Activated CD4-positive, alpha-beta memory T cell treated with anti-CD3 and anti-CD28 coated beads, Interleukin-2, amount 10 ng/mL, durations not matched to agents 7 days and 5 days (primary cell): ENCODE results near the gene GRIP1. TPM values are rescaled to one million over a fixed set of nuclear protein-coding genes. Genes with fewer than 3 reads are reported as not detected.

Experiments
- CTCF ChIA-PET: fragments of 350-600 bp; sonication (Branson Sonifier 250); formaldehyde crosslinking; loops from one replicate; lab custom pipeline; 2021; ENCODE audit warnings: antibody characterized with exemption, inconsistent platforms; lab: Charles Lee
- POLR2A ChIA-PET: fragments of 350-600 bp; sonication (Branson Sonifier 250); formaldehyde crosslinking; loops from one replicate; lab custom pipeline; 2021; ENCODE audit warnings: antibody characterized with exemption; lab: Charles Lee
- DNase-seq: peaks from one replicate; pipeline ENCODE4 v3.0.0-alpha.2; 2020
- H3K27ac Mint-ChIP-seq: one replicate; pipeline ENCODE4 v1.8.0; 2021; ENCODE audit warnings: mild to moderate bottlenecking, mixed read lengths
- H3K27me3 Mint-ChIP-seq: one replicate; pipeline ENCODE4 v1.8.0; 2021; ENCODE audit warnings: mixed read lengths
- H3K36me3 Mint-ChIP-seq: one replicate; pipeline ENCODE4 v1.8.0; 2021; ENCODE audit warnings: low read depth, mixed read lengths
- H3K4me1 Mint-ChIP-seq: one replicate; pipeline ENCODE4 v1.8.0; 2021; ENCODE audit warnings: mixed read lengths
- H3K4me3 Mint-ChIP-seq: one replicate; pipeline ENCODE4 v1.8.0; 2021; ENCODE audit warnings: mild to moderate bottlenecking, mixed read lengths
- H3K9me3 Mint-ChIP-seq: one replicate; pipeline ENCODE4 v1.8.0; 2021; ENCODE audit warnings: mixed read lengths
- total RNA-seq, 2 experiments: library from RNA; stranded (reverse); gene quantifications; one replicate each; pipeline ENCODE4 v1.2.3, GENCODE V29; 2021

GRIP1 gene
- total RNA-seq, 2 experiments from 2014 or later = 0.18 to 0.35 TPM

- H3K4me3 Mint-ChIP-seq = no peak overlapping the region
- peaks cover 28% of the 10 kb centered on the region for H3K27me3 Mint-ChIP-seq
- no peaks in the 10 kb centered on the region for H3K4me1 Mint-ChIP-seq
- ChIA-PET POLR2A (no interaction called here), CTCF (no interaction called here)
- no peak for DNase-seq
- no peaks in the 10 kb centered on the region for H3K36me3 Mint-ChIP-seq
- no peak overlapping the region for H3K27ac Mint-ChIP-seq
- no peaks in the 10 kb centered on the region for H3K9me3 Mint-ChIP-seq
Measured at GRCh38 chr12:66418908-66419307, 260.0 kb downstream of the GRIP1 start.

- H3K4me1 Mint-ChIP-seq = no peaks in the 10 kb centered on the region
- POLR2A ChIA-PET = no interaction called here
- no peak overlapping the region for H3K27ac Mint-ChIP-seq
- DNase-seq = no peak
- H3K27me3 Mint-ChIP-seq = peaks cover 35% of the 10 kb centered on the region
- CTCF ChIA-PET = no interaction called here
- H3K4me3 Mint-ChIP-seq = no peak overlapping the region
- no peaks in the 10 kb centered on the region for H3K9me3 Mint-ChIP-seq
- H3K36me3 Mint-ChIP-seq = no peaks in the 10 kb centered on the region
Measured at GRCh38 chr12:66417217-66417616, 261.7 kb downstream of the GRIP1 start.

- Mint-ChIP-seq H3K27me3 (peaks cover 15% of the 10 kb centered on the region), H3K4me1 (no peaks in the 10 kb centered on the region), H3K27ac (no peak overlapping the region), H3K36me3 (no peaks in the 10 kb centered on the region), H3K9me3 (no peaks in the 10 kb centered on the region), H3K4me3 (no peak overlapping the region)
- DNase-seq = peak; percentile 40
- CTCF ChIA-PET = interaction anchor here (0.7 to 6.0 kb wide), 14 partner anchors 9 to 304 kb away, joined by 3 to 82 read pairs (median 4); partner anchors contain the start of gene LLPH
- POLR2A ChIA-PET = interaction anchor here (1.0 to 2.0 kb wide), 2 partner anchors 107 to 279 kb away, joined by 4 to 8 read pairs; partner anchors contain the start of genes HELB and LLPH
Measured at GRCh38 chr12:66409195-66409871, 269.5 kb downstream of the GRIP1 start.

- CTCF ChIA-PET = interaction anchor here (1.5 to 6.0 kb wide), 2 partner anchors 134 to 275 kb away, joined by 4 to 82 read pairs; partner anchors contain the start of gene LLPH
- Mint-ChIP-seq H3K27me3 (peaks cover 3% of the 10 kb centered on the region), H3K4me3 (no peak overlapping the region), H3K9me3 (no peaks in the 10 kb centered on the region), H3K4me1 (no peaks in the 10 kb centered on the region), H3K27ac (no peak overlapping the region), H3K36me3 (no peaks in the 10 kb centered on the region)
- no peak for DNase-seq
- POLR2A ChIA-PET = no interaction called here
Measured at GRCh38 chr12:66405395-66405794, 273.5 kb downstream of the GRIP1 start.

GRCh38 chr12:66403746-66404145 lies 275.1 kb downstream of the GRIP1 start:
- H3K4me3 Mint-ChIP-seq = no peak overlapping the region
- peaks cover 3% of the 10 kb centered on the region for H3K27me3 Mint-ChIP-seq

GRCh38 chr12:66399911-66400306 lies 279.0 kb downstream of the GRIP1 start:
- CTCF ChIA-PET = interaction anchor here (1.2 to 1.4 kb wide), 2 partner anchors 9 to 130 kb away, joined by 3 to 9 read pairs; no protein-coding TSS in a partner anchor
- DNase-seq = no peak
- POLR2A ChIA-PET = interaction anchor here (1.6 kb wide), 1 partner anchor 98 kb away, joined by 5 read pairs; the partner anchor contains the start of gene HELB
- no peaks in the 10 kb centered on the region for H3K36me3 Mint-ChIP-seq
- no peak overlapping the region for H3K4me3 Mint-ChIP-seq
- no peaks in the 10 kb centered on the region for H3K9me3 Mint-ChIP-seq
- no peak overlapping the region for H3K27ac Mint-ChIP-seq
- peaks cover 3% of the 10 kb centered on the region for H3K27me3 Mint-ChIP-seq
- peaks cover 4% of the 10 kb centered on the region for H3K4me1 Mint-ChIP-seq

More at GRCh38 chr12:66403746-66404145, 275.1 kb downstream of the GRIP1 start:
- no peaks in the 10 kb centered on the region for H3K9me3 Mint-ChIP-seq
- no peak overlapping the region for H3K27ac Mint-ChIP-seq
- CTCF ChIA-PET = interaction anchor here (1.3 kb wide), 1 partner anchor 134 kb away, joined by 4 read pairs; no protein-coding TSS in a partner anchor
- H3K36me3 Mint-ChIP-seq = no peaks in the 10 kb centered on the region
- no peak for DNase-seq
- H3K4me1 Mint-ChIP-seq = peaks cover 3% of the 10 kb centered on the region
- POLR2A ChIA-PET = no interaction called here

- H3K27ac Mint-ChIP-seq = no peak overlapping the region
- H3K36me3 Mint-ChIP-seq = no peaks in the 10 kb centered on the region
- CTCF ChIA-PET = interaction anchor here (1.2 to 1.4 kb wide), 3 partner anchors 10 to 130 kb away, joined by 3 to 9 read pairs (median 4); no protein-coding TSS in a partner anchor
- no peaks in the 10 kb centered on the region for H3K9me3 Mint-ChIP-seq
- peaks cover 3% of the 10 kb centered on the region for H3K27me3 Mint-ChIP-seq
- H3K4me3 Mint-ChIP-seq = no peak overlapping the region
- POLR2A ChIA-PET = interaction anchor here (1.6 kb wide), 1 partner anchor 97 kb away, joined by 5 read pairs; the partner anchor contains the start of gene HELB
- no peak for DNase-seq
- H3K4me1 Mint-ChIP-seq = peaks cover 6% of the 10 kb centered on the region
Measured at GRCh38 chr12:66398931-66399910, 279.7 kb downstream of the GRIP1 start.

GRCh38 chr12:66397574-66398290 lies 281.1 kb downstream of the GRIP1 start:
- peaks cover 13% of the 10 kb centered on the region for H3K4me1 Mint-ChIP-seq
- no peak overlapping the region for H3K4me3 Mint-ChIP-seq
- no peak for DNase-seq
- H3K27me3 Mint-ChIP-seq = peaks cover 3% of the 10 kb centered on the region
- POLR2A ChIA-PET = no interaction called here
- CTCF ChIA-PET = interaction anchor here (0.9 to 1.4 kb wide), 2 partner anchors 118 to 119 kb away, joined by 3 to 4 read pairs; no protein-coding TSS in a partner anchor
- H3K36me3 Mint-ChIP-seq = no peaks in the 10 kb centered on the region
- no peaks in the 10 kb centered on the region for H3K9me3 Mint-ChIP-seq
- H3K27ac Mint-ChIP-seq = no peak overlapping the region

GRCh38 chr12:66393890-66394289 lies 285.0 kb downstream of the GRIP1 start:
- no peak overlapping the region for H3K4me3 Mint-ChIP-seq
- H3K9me3 Mint-ChIP-seq = no peaks in the 10 kb centered on the region
- H3K27ac Mint-ChIP-seq = no peak overlapping the region
- ChIA-PET POLR2A (interaction anchor here (0.6 to 1.0 kb wide), 2 partner anchors 68 to 263 kb away, joined by 3 read pairs; partner anchors contain the start of gene LLPH), CTCF (interaction anchor here (0.8 to 1.5 kb wide), 3 partner anchors 10 to 115 kb away, joined by 3 read pairs; no protein-coding TSS in a partner anchor)
- no peaks in the 10 kb centered on the region for H3K36me3 Mint-ChIP-seq
- H3K27me3 Mint-ChIP-seq = no peaks in the 10 kb centered on the region
- peaks cover 11% of the 10 kb centered on the region for H3K4me1 Mint-ChIP-seq
- no peak for DNase-seq

GRCh38 chr12:66392266-66392915 lies 286.5 kb downstream of the GRIP1 start:
- DNase-seq = no peak
- ChIA-PET POLR2A (no interaction called here), CTCF (interaction anchor here (1.5 kb wide), 2 partner anchors 9 to 22 kb away, joined by 3 read pairs; no protein-coding TSS in a partner anchor)
- Mint-ChIP-seq H3K27ac (no peak overlapping the region), H3K9me3 (no peaks in the 10 kb centered on the region), H3K4me1 (peaks cover 9% of the 10 kb centered on the region), H3K4me3 (no peak overlapping the region), H3K36me3 (no peaks in the 10 kb centered on the region), H3K27me3 (no peaks in the 10 kb centered on the region)

- Mint-ChIP-seq H3K4me3 (no peak overlapping the region), H3K9me3 (no peaks in the 10 kb centered on the region)
- CTCF ChIA-PET = no interaction called here
Measured at GRCh38 chr12:66388517-66388916, 290.4 kb downstream of the GRIP1 start.

More at GRCh38 chr12:66388517-66388916, 290.4 kb downstream of the GRIP1 start:
- Mint-ChIP-seq H3K27me3 (no peaks in the 10 kb centered on the region), H3K36me3 (no peaks in the 10 kb centered on the region), H3K27ac (no peak overlapping the region), H3K4me1 (peaks cover 4% of the 10 kb centered on the region)
- POLR2A ChIA-PET = no interaction called here
- DNase-seq = no peak
